GM21825 (cell line): ENCODE results near the gene SPAG9.
"Not testable (repeated sequence)": the region's sequence is repeated elsewhere in the genome, so short reads cannot be mapped to it uniquely, and the experiment has no call there.

Experiments
- ATAC-seq: cut with Tn5 transposase; IDR thresholded peaks from one replicate; pipeline ENCODE4 v1.9.1; 2021; ENCODE audit warnings: mild to moderate bottlenecking, moderate library complexity; ENCODE audit not compliant: unreplicated experiment

SPAG9 gene

DNA sequence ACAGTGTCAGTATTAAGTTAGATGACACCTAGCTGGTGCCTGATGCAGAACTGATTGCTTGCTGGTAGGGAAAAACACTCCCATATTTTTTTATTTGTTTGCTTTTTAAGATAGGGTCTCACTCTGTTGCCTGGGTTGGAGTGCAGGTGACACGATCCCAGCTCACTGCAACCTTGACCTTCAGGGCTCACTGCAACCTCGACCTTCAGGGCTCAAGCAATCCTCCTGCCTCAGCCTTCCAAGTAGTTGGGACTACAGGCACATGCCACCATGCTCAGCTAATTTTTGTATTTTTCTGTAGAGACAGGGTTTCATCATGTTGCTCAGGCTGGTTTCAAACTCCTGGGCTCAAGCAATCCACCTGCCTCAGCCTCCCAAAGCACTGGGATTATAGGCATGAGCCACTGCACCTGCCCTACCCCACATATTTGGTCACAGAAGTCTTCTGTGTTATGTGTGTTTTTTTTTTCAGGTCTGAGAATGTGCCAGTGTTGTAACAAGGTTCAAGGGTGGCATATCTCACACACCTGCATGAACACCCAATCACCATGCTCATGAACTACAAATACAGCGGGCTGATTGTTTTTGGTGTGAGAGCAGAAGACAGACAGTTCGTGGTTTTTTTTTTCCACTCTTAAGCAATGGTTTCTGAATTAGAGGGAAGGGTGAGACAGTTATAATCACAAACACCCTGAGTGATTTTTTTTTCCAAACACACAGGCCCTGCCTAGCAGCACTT, 22.8 kb downstream of the SPAG9 start:
- no peak for ATAC-seq

DNA sequence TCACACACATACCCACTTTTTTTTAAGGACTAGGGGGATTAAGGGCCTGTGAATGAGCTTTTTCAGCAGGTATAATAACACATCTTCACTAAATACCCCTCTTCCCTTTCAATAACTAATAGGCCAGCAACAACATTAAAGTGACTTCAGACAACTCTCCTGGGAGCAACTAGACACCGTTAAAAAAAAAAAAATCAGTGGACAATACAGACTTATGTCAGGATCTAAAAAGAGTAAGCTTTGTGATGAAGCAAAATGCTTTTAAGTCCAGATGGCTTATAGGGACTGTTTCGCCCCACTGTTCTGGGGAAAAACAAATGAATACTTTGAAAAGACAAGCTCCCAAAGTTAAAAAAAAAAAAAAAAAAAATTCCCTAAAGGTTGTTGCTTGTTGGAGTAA, 29.0 kb downstream of the SPAG9 start:
- no peak for ATAC-seq

DNA sequence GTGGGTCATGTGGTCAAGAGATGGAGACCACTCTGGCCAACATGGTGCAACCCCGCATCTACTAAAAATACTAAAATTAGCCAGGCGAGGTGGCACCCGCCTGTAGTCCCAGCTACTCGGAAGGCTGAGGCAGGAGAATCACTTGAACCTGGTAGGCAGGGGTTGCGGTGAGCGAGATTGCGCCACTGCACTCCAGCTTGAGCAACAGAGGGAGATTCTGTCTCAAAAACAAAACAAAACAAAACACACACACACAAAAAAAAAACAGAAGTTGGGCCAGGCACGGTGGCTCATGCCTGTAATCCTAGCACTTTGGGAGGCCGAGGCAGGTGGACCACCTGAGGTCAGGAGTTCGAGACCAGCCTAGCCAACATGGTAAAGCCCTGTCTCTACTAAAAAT, 31.8 kb downstream of the SPAG9 start:
- not testable (repeated sequence) for ATAC-seq

DNA sequence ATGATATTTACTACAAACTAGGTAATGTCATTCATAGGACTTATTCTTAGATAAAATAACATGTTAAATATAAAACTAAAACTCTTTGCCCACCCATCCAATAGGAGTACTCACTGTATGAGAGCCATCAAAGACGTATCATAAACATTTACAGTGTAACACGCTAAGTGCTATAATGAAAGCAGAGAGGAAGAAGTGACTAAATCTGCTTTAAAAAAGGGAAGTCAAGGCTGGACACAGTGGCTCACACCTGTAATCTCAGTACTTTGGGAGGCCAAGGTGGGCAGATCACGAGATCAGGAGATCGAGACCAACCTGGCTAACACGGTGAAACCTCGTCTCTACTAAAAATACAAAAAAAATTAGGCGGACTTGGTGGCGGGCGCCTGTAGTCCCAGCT, 32.4 kb downstream of the SPAG9 start:
- ATAC-seq, result no peak

DNA sequence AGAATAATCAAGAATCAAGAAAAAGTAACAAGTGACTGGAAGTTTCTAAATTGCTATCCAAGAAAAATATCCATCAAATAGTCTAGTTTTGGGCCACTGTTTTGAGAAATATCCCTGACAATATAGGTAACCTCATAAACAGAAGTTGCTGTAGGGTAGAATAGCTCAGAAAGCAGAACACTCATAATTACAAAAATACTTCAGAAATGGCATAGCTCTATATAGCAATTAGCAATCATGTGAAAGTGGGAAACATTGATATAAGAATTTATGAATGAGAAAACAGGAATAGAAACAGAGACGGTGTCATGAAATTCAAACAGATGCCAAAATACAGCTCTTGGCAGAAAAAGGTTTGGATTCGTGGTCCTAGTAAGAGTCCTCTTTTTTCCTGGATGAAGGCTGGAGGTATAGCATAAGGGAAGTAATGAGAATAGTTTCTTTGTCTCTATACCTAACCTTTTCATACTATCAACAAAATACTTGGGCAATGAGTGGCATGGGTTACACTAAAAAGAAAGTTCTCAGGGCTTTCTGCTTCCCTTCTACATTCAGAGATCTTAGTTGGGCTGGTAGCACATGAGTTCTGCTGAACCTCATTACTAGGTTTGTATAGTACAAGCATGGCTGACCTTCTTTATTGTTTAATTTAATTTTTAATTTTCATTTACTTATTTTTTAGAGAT, 33.5 kb downstream of the SPAG9 start:
- no peak for ATAC-seq

DNA sequence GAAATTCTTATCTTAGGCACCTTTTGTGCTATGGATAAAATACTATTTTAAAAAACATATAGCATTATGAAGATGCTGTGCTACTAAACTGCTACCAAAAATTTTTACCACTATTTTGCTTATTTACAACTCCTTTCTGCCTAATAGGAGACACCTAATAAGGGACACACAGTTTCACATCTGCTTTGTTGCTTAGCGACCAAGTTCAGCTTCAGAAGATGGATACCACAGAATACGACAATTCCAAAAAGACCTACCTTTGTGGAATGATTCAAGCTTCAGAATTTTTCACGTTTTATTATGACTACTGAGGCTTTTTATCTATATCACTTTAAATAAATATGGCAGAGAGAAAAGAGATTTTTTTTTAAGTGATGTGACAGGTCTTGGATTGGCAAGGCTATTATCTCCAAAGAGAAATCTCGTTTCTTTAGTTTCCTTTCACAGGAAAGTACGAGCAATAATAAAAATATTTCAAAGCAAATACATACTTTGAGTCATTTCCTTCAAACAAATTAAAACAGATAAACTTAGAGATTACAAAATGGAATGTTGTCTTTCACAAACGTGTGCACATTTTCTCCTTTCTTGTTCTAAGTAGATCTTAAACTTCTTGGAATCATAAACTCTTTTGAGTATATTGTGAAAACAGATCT, 35.4 kb downstream of the SPAG9 start:
- no peak for ATAC-seq

DNA sequence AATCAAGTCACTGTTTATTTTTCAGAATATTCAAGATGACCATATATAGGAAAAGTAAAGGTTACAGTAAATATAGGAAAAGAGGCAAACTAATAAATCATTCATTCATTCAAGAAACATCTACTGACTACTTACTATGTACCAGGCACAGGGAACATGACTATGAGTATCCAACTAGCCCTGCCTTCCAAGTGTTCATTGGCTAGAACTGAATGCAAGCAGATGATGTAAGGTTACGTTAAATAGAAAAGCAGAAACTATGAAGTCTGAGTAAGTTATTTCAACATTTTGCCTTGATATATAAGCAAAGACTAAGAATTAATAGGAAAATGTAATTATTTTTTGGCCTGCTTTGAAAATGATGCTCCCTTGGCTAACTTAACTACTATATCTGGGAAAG, 36.7 kb downstream of the SPAG9 start:
- ATAC-seq, result no peak

DNA sequence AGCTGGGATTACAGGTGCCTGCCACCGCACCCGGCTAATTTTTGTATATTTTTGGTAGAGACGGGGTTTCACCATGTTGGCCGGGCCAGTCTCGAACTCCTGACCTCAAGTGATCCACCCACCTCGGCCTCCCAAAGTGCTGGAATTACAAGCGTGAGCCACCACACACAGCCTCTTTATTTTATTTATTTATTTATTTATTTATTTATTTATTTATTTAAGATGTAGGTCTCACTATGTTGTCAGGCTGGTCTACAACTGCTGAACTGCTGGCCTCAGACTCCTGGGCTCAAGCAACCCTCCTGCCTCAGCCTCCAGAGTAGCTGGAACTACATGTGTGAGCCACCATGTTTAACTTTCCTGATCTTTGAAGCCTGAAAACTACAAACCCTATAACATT, 37.3 kb downstream of the SPAG9 start:
- not testable (repeated sequence) for ATAC-seq

DNA sequence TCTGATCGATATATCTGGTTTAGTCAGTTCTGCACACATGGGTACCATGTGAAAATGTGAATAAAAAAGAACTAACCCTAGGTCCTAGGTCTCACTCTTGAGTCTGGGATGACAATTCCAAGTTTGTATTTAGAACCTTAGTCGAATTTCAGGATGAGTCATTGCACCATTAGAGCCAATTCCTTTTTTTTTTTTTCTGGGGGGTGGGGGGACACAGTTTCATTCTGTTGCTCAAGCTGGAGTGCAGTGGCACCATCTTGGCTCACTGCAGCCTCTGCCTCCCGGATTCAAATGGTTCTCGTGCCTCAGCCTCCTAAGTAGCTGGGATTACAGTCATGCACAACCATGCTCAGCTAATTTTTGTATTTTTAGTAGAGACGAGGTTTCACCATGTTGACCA, 41.6 kb downstream of the SPAG9 start:
- no peak for ATAC-seq

DNA sequence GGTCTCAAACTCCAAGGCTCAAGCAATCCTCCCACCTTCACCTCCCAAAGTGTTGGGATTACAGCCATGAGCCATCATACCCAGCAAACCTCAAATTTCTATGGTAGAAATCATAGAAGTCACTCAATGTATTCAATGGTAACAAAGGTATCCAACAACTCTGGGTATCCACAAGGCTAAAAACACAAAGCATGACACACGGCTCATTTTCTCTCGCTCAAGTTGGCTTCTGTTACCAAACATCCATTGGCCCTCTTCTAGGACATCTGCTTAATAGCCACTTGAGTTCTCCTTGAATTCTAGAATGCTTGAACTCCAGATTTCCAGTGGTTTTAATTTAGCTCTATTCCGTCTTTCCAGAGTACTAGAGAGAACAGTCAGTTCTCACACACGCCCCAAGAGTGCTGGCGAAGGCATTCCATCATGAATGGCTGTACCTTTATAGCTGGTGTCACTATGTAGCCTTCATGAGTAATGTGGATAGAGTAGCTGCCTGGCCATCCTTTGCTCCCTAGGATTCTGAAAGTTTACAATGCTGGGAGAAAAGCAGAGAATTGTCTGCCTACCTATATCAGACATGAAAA, 42.6 kb downstream of the SPAG9 start:
- ATAC-seq, result no peak

DNA sequence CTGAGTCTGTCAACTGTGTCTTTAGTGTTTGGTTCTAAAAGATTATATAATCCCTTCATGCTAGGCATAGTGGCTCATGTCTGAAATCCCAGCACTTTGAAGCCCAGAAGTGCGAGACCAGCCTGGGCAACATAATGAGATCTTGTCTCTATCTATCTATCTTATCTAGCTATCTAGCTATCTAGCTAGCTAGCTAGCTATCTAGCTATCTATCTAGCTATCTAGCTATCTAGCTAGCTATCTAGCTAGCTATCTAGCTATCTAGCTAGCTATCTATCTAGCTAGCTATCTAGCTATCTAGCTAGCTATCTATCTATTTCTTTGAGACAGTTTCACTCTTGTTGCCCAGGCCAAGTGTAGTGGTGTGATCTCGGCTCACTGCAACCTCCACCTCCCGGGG, 43.8 kb downstream of the SPAG9 start:
- ATAC-seq, result no peak

DNA sequence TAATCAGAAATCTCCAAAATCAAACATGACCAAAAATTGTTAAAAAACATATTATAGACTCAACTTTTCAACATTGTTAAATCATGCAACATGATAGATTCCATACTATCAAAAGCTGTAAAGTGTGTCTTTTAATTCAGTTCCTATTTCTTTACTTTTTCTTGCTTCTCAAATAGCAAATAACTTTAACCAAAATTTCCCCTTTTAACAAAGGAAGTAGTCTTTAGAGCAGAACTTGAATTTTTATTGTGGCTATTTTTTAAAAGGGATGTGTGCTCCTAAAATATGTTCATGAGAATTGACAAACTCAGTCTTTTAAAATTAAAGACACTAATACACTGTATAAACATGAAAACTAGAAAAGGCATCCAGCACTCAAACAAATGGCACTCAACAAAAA, 49.1 kb downstream of the SPAG9 start:
- no peak for ATAC-seq

DNA sequence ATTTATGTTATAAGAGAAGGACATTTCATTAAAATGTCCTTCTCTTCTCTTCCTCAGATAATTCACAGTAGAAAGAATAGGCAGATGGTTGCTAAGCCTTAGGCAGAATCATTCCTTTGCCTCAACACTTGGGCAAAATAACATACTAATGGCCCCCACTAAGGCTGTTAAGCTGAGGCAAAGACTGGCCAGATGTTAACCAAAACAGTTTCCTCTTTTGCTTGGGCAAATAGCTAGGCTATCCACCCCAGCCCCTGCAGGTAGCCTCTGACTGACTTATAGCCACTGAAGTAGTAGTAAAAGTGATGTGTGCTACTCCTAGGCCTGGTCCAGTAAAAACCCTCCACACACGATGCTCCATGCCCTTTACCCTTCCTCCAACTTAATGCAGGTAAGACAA, 55.2 kb downstream of the SPAG9 start:
- no peak for ATAC-seq

DNA sequence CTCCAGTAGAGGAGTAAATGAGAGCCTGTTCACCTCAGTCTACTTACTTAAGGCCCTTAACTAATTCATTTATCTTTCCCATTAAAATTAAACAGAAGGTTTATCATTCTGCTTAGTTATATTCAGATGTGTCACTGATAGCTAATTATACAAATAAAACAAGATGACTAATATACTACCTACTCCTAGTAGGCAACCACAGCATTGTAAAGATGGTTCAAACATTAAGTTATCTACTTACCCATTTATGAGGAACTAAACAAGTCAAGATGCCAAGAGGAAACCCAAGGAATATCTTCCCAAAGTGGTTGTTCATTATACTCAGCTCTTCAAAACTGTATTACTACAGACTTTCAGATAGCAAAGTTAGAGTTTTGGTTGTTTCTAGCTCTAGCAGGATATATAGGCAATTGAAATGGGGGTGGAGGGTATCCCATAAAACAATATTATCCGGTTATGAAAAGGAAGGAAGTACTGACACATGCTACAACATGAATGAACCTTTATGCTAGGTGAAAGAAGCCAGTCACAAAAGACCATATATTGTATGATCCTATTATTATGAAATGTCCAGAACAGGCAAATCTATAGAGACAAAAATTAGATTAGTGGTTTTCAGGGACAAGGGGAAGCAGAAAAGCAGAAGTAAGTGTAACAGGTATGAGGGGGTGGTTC, 56.5 kb downstream of the SPAG9 start:
- ATAC-seq, result no peak

DNA sequence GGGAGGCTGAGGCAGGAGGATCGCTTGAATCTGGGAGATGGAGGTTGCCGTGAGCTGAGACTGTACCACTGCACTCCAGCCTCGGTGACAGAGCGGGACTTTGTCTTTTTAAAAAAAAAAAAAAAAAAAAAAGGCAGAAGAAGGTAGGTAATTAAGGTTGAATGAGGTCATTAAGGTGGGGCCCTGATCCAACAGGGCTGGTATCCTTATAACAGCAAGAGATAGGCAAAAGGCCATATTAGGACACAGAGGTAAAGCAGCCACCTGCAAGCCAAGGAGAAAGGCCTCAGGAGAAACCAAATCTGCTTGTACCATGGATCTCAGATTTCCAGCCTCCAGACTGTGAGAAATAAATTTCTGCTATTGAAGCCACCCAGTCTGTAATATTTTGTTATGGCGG, 60.3 kb downstream of the SPAG9 start:
- ATAC-seq, result no peak

DNA sequence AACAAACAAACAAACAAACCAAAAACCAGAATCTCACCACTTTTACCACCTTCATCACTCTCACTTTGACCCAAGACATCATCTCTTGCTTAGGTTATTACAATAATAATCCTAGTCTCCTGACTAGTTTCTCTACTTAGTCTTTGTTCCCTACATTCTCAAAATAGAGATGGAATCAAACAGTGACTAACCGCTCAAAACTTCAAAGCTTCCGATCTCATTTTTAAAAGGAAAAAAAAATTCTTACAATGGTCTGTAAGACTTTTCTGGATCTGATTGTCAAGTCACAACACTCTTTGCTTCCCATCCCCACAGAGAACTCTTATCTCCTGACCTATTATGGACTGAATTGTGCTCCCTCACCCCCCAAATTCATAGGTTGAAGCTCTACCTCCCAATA, 60.9 kb downstream of the SPAG9 start:
- ATAC-seq, result no peak

DNA sequence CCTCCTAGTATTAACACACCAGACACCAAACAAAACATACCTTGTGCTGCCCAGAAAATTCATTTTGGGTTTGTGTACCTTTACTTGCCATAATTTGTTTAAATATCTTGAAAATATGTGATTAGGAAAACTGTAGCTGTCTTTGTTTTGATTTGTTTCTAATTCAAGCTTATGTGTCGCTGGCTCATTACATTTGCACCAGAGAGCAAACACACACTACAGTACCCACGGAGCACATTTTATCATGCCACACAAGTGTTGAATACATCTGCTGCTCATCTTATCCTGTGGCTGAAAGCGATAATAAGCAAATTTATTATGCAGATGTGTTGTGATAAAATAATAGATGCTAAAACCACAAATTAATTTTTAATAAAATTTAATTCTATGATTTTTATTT, 63.1 kb downstream of the SPAG9 start:
- no peak for ATAC-seq

DNA sequence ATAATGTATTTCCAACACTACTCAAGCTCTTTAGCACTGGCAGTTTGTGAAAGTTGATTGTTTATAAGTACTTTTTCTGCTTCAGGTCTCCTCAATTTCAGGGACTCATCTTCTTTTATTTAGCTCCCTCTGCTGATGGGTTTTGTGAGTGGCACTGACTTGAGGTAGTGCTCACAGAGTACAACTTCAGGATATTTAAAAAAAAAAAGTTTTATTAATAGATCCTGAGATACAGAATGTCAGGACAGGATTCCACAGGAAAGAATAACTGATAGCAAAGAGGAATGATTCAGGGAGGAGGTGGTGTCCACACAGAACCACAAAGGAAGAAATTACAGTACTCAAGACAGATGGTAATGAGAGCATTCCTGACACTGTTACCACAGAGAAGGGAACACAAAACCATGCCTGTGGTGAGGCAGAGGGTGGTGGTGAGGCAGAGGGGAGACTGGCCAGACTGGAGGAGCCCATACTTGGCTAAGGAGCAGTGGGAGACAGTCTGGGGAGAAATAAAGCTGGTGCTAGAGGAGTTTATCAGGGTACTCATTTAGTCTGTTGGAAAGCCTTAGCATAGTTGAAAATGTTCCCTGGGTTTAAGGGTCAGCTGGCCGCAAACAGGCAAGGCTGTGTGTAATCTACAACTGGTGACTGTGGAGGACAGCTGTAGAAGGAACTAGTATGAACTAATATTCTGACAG, 63.7 kb downstream of the SPAG9 start:
- ATAC-seq, result no peak

DNA sequence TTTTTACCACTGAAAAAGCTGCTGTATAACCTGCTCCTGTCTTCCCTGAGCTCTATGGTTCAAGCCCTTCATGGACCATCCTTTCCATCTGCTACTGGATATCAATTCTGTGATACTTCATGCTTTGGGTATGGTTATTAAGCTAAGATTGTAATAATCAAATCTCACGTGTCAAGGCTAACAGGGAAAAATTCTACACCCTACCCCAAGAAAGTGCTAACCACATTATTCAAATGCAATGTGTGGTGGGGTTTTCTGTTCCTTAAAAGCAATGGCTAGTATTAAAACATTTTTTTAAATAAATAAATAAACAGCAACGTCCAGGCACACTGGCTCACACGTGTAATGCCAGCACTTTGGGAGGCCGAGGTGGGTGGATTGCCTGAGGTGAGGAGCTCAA, 65.9 kb downstream of the SPAG9 start:
- ATAC-seq, result no peak

DNA sequence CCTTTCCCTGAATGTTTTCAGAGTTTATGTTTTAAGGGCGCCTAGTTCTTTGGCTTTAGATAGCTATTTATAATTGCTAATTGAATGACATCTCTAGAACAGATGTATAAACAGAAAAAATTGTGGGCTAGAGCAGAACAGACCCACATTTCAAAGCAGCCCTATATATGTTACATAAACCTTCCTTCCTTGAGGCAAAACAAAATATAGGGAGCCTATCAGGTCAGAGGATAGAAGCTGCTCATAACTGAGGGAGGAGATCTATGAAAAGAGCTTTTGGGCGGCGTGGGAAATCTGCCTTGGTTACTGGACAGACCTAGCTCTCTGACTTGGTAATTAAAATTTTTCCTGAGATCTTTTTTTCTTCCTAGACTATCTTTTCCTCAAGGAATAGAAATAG, 68.4 kb downstream of the SPAG9 start:
- no peak for ATAC-seq
